Psoas muscle (tissue), 8 donors: ENCODE data around the gene TNFAIP1. TPM values are rescaled to one million over a fixed set of nuclear protein-coding genes. Genes with fewer than 3 reads are reported as not detected.
A peak's percentile ranks its signal among the peaks of the same experiment; 100 is the strongest.

ENCODE experiments used
- ATAC-seq, 4 donors: fragments of 200-7000 bp; cut with Tn5 transposase; one replicate each; pipeline ENCODE4 v1.9.1; 2020; ENCODE audit warnings: moderate library complexity in 3 of 4, mild to moderate bottlenecking in 2 of 4
- DNase-seq, 2 donors: peaks; one replicate each; pipeline ENCODE4 v3.0.0-alpha.2; 2020
- H3K27ac ChIP-seq: fragments of 200-600 bp; one replicate; pipeline ENCODE4 v1.8.0; 2022
- H3K27me3 ChIP-seq, 3 donors: fragments of 200-600 bp in 1 of 3; one replicate each; pipeline versions ENCODE4 v1.6.1 to v1.8.0; 2013 to 2022; ENCODE audit warnings: low read length in 2 of 3, mild to moderate bottlenecking in 2 of 3, moderate library complexity in 1 of 3; ENCODE audit not compliant: insufficient read depth in 3 of 3
- H3K36me3 ChIP-seq, 2 donors: fragments of 200-600 bp in 1 of 2; one replicate each; pipeline versions ENCODE4 v1.6.1 to v1.8.0; 2013 to 2022; ENCODE audit warnings: low read depth in 1 of 2, mild to moderate bottlenecking in 1 of 2, moderate library complexity in 1 of 2; ENCODE audit not compliant: insufficient read depth in 1 of 2
- H3K4me1 ChIP-seq: fragments of 200-600 bp; one replicate; pipeline ENCODE4 v1.8.0; 2022
- H3K4me3 ChIP-seq: fragments of 200-600 bp; one replicate; pipeline ENCODE4 v1.8.0; 2022; ENCODE audit warnings: mild to moderate bottlenecking
- H3K9me3 ChIP-seq: fragments of 200-600 bp; one replicate; pipeline ENCODE4 v1.8.0; 2022
- CTCF ChIP-seq: fragments of 200-600 bp; IDR thresholded peaks from one replicate; pipeline ENCODE4 v1.8.0; 2022; ENCODE audit warnings: antibody characterized with exemption
- WGBS, 3 donors: extraction: QIAGEN DNeasy Blood & Tissue Kit; methylation state at CpG; one replicate each; pipeline versions ENCODE4 v1.1.6 to v1.1.7; 2013; 5-methylcytosine and 5-hydroxymethylcytosine counted together
- intact Hi-C, 2 donors: fragments of 100-400 bp; cut with DNase I; formaldehyde crosslinking; loops; one replicate each; pipeline versions ENCODE4 v1.11.0 to v1.14.2; 2022
- polyA plus RNA-seq, 3 donors: library from polyadenylated mRNA; stranded (reverse); fragments of 200-250 nt; gene quantifications; one replicate each; pipeline ENCODE4 v1.2.3, GENCODE V29; 2013
- total RNA-seq, 4 donors: library from RNA; stranded (reverse); fragmentation: NEBNext Ultra II Directional in 2 of 4; extraction: Animal tissue kit (Norgen Biotek cat#: 25700) in 2 of 4; gene quantifications; one replicate each; pipeline versions ENCODE4 v1.2.1 to v1.2.4, GENCODE V29; 2021 to 2023
- donor health status: healthy with polysubstance abuse.
- donor health status: DM: no; HTN: no; CAD: no; lungs with moderate emphysema.
- donor health status: Bipolar disorder and iron deficiency.
- donor health status: healthy.
- donor health status: DM: yes; HTN: yes; CAD: no.
- donor health status: DM: no; HTN: no; CAD: no.
- donor health status: DM: no; HTN: no; CAD: no.
- donor health status: DM: yes; HTN: yes; CAD: no.

TNFAIP1 gene
- total and polyA plus RNA-seq, 7 donors = 13.0 to 32.6 (median 23.3) TPM

GRCh38 chr17:28379814-28380801 is 44.5 kb downstream of the TNFAIP1 start:
- no peak for DNase-seq
- 70 to 84% (median 81%) methylated on average over 10 of the region's 10 CpGs for WGBS, 3 donors
- Histone ChIP-seq H3K9me3 (no peaks in the 10 kb centered on the region), H3K4me1 (no peaks in the 10 kb centered on the region), H3K4me3 (no peak overlapping the region), H3K36me3 (no peaks in the 10 kb centered on the region), H3K27me3 (peaks cover 0 to 5% (median 0%) of the 10 kb centered on the region in 3 donors), H3K27ac (no peak overlapping the region)
- no peak for ATAC-seq
- no peak for TF ChIP-seq CTCF
- intact Hi-C loops = no loop called here

- peak in 1 of 4 donors; percentile 45 for ATAC-seq
These were observed 45.7 kb downstream of the TNFAIP1 start for GRCh38 chr17:28381141-28381825.

GRCh38 chr17:28384281-28385036 is 48.9 kb downstream of the TNFAIP1 start:
- Histone ChIP-seq H3K4me1 (no peaks in the 10 kb centered on the region), H3K9me3 (no peaks in the 10 kb centered on the region), H3K27me3 (peaks cover 0 to 5% (median 0%) of the 10 kb centered on the region in 3 donors), H3K4me3 (peak overlapping the region; percentile 54), H3K36me3 (peaks cover 3 to 20% of the 10 kb centered on the region in 2 donors), H3K27ac (no peak overlapping the region)
- 32 to 41% (median 38%) methylated on average over 47 to 56 of the region's 56 CpGs for WGBS, 3 donors
- ATAC-seq (peak in 3 of 4 donors; percentile 23 to 63 (median 42)), DNase-seq (peak in 1 of 2 donors; percentile 61)
- no peak for TF ChIP-seq CTCF
- intact Hi-C loops = no loop called here

More at GRCh38 chr17:28381141-28381825, 45.7 kb downstream of the TNFAIP1 start:
- intact Hi-C loops = no loop called here
- peak overlapping the region; percentile 22 for H3K4me3 ChIP-seq
- H3K4me1 ChIP-seq = no peaks in the 10 kb centered on the region
- DNase-seq = peak in 1 of 2 donors; percentile 37
- H3K27ac ChIP-seq = no peak overlapping the region
- no peak for TF ChIP-seq CTCF
- H3K9me3 ChIP-seq = no peaks in the 10 kb centered on the region
- peaks cover 0 to 5% (median 0%) of the 10 kb centered on the region in 3 donors for H3K27me3 ChIP-seq
- 25 to 34% (median 33%) methylated on average over 64 to 72 of the region's 72 CpGs for WGBS, 3 donors
- H3K36me3 ChIP-seq = peaks cover 0 to under 1% of the 10 kb centered on the region in 2 donors

- TF ChIP-seq CTCF = no peak
- Histone ChIP-seq H3K27ac (no peak overlapping the region), H3K4me3 (peak overlapping the region; percentile 54), H3K4me1 (no peaks in the 10 kb centered on the region), H3K27me3 (peaks cover 0 to 5% (median 0%) of the 10 kb centered on the region in 3 donors), H3K36me3 (peaks cover 3 to 26% of the 10 kb centered on the region in 2 donors), H3K9me3 (no peaks in the 10 kb centered on the region)
- DNase-seq (peak in 1 of 2 donors; percentile 36), ATAC-seq (no peak)
- 41 to 54% (median 52%) methylated on average over 28 to 29 of the region's 29 CpGs for WGBS, 3 donors
- intact Hi-C loops = no loop called here
These were observed 49.5 kb downstream of the TNFAIP1 start for GRCh38 chr17:28385037-28385400.
